Measurements from ENCODE around the gene SSTR5. TPM values are rescaled to one million over a fixed set of nuclear protein-coding genes. Genes with fewer than 3 reads are reported as not detected.

Gene SSTR5
- total RNA-seq, 1 donor from 2014 or later = not detected

- DNase-seq (ENCODE audit: low spot score) (no peak), ATAC-seq (no peak)
- intact Hi-C loops (cut with DNase I) = no loop called here
Observed at GRCh38 chr16:1126586-1126985, 54.0 kb downstream of the SSTR5 start.

GRCh38 chr16:1127101-1127500 lies 54.6 kb downstream of the SSTR5 start:
- DNase-seq (ENCODE audit: low spot score) = no peak
- no peak for ATAC-seq
- intact Hi-C loops (cut with DNase I) = no loop called here

GRCh38 chr16:1127971-1128715 lies 55.6 kb downstream of the SSTR5 start:
- no peak for ATAC-seq
- no peak for DNase-seq (ENCODE audit: low spot score)
- intact Hi-C loops (cut with DNase I) = no loop called here

- intact Hi-C loops (cut with DNase I) = no loop called here
- ATAC-seq = no peak
- no peak for DNase-seq (ENCODE audit: low spot score)
Observed at GRCh38 chr16:1129106-1129960, 56.8 kb downstream of the SSTR5 start.

- ATAC-seq = no peak
- intact Hi-C loops (cut with DNase I) = no loop called here
- DNase-seq (ENCODE audit: low spot score) = no peak
Observed at GRCh38 chr16:1130382-1130781, 57.8 kb downstream of the SSTR5 start.

Other genes starting within 250 kb of the SSTR5 start
- gene LMF1, start 101.8 kb upstream of the SSTR5 start, total RNA-seq = 31.3 TPM
- 57.7 TPM for gene SOX8, start 91.0 kb upstream of the SSTR5 start, total RNA-seq
- gene C1QTNF8, start 23.5 kb downstream of the SSTR5 start, total RNA-seq = not detected
- gene CACNA1H, start 80.4 kb downstream of the SSTR5 start, total RNA-seq = 4.1 TPM
- 0.45 TPM for gene TPSG1, start 152.5 kb downstream of the SSTR5 start, total RNA-seq
- 18.5 TPM for gene TPSB2, start 157.4 kb downstream of the SSTR5 start, total RNA-seq
- 11.5 TPM for gene TPSAB1, start 168.0 kb downstream of the SSTR5 start, total RNA-seq
- 0.27 TPM for gene TPSD1, start 183.3 kb downstream of the SSTR5 start, total RNA-seq
- 95.7 TPM for gene UBE2I, start 236.9 kb downstream of the SSTR5 start, total RNA-seq

Data from sciatic nerve (tissue), 2 donors.